Left ventricle myocardium inferior (tissue), 1 donor: Measurements from ENCODE around the gene GLT8D2. TPM values are rescaled to one million over a fixed set of nuclear protein-coding genes. Genes with fewer than 3 reads are reported as not detected.

Experiments used
- DNase-seq: peaks from one replicate; pipeline ENCODE4 v3.0.0-alpha.2; 2020
- H3K27ac ChIP-seq: fragments of 200-600 bp; replicated peaks from 2 replicates; pipeline ENCODE4 v1.8.0; 2021
- H3K27me3 ChIP-seq: fragments of 200-600 bp; 2 replicates; pipeline ENCODE4 v1.8.0; 2021; ENCODE audit warnings: low read depth
- H3K36me3 ChIP-seq: fragments of 200-600 bp; 2 replicates; pipeline ENCODE4 v1.8.0; 2021
- H3K4me1 ChIP-seq: fragments of 200-600 bp; 2 replicates; pipeline ENCODE4 v1.8.0; 2021
- H3K4me3 ChIP-seq: fragments of 200-600 bp; 2 replicates; pipeline ENCODE4 v1.8.0; 2021; ENCODE audit warnings: mild to moderate bottlenecking, moderate library complexity
- H3K9me3 ChIP-seq: fragments of 200-600 bp; replicated peaks from 2 replicates; pipeline ENCODE4 v1.8.0; 2021
- intact Hi-C: fragments of 100-400 bp; cut with micrococcal nuclease; formaldehyde crosslinking; loops from one replicate; pipeline ENCODE4 v1.11.0; 2022
- total RNA-seq: library from RNA; stranded (reverse); fragmentation: NEBNext Ultra II Directional; extraction: Animal tissue kit (Norgen Biotek cat#: 25700); gene quantifications from one replicate; pipeline ENCODE4 v1.2.1, GENCODE V29; 2021
- TF ChIP-seq, protein P1 (sequence below): fragments of 200-600 bp; IDR thresholded peaks from 2 replicates; pipeline ENCODE4 v1.8.0; 2021; ENCODE audit warnings: antibody characterized with exemption, mild to moderate bottlenecking, borderline replicate concordance
- donor health status: DM: no; HTN: yes; CAD: no; lungs with severe emphysema.

Gene GLT8D2
- total RNA-seq, 1 donor from 2014 or later: 11.7 TPM

DNA sequence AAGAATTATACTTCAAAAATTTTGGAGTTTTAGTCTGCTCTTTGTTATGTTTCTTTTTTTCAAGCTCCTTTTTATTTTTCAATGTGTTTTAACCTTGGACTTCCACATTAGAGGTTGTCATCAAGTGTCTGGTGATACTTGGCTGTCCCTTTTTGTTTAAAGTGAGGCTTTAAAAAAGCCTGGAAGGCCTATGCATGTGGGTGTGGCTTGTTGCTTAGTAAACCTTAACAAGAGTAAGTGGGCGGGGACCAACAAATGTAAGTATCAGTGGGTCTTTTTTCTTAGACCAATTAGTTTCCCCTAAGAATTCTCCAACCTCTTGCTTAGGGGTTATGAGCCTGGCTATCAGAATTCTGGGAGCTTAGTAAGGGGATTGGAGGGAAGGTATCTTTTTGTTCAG is 40.7 kb upstream of the GLT8D2 start:
- Histone ChIP-seq H3K4me3 (no peak overlapping the region), H3K4me1 (no peaks in the 10 kb centered on the region), H3K36me3 (peaks cover 85% of the 10 kb centered on the region), H3K9me3 (no peaks in the 10 kb centered on the region), H3K27ac (no peak overlapping the region), H3K27me3 (no peaks in the 10 kb centered on the region)
- TF ChIP-seq, protein P1, sequence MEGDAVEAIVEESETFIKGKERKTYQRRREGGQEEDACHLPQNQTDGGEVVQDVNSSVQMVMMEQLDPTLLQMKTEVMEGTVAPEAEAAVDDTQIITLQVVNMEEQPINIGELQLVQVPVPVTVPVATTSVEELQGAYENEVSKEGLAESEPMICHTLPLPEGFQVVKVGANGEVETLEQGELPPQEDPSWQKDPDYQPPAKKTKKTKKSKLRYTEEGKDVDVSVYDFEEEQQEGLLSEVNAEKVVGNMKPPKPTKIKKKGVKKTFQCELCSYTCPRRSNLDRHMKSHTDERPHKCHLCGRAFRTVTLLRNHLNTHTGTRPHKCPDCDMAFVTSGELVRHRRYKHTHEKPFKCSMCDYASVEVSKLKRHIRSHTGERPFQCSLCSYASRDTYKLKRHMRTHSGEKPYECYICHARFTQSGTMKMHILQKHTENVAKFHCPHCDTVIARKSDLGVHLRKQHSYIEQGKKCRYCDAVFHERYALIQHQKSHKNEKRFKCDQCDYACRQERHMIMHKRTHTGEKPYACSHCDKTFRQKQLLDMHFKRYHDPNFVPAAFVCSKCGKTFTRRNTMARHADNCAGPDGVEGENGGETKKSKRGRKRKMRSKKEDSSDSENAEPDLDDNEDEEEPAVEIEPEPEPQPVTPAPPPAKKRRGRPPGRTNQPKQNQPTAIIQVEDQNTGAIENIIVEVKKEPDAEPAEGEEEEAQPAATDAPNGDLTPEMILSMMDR: no peak
- DNase-seq: no peak
- intact Hi-C loops: loop anchor here (5.0 kb wide), 1 partner anchor 153 kb away; no protein-coding TSS in a partner anchor

DNA sequence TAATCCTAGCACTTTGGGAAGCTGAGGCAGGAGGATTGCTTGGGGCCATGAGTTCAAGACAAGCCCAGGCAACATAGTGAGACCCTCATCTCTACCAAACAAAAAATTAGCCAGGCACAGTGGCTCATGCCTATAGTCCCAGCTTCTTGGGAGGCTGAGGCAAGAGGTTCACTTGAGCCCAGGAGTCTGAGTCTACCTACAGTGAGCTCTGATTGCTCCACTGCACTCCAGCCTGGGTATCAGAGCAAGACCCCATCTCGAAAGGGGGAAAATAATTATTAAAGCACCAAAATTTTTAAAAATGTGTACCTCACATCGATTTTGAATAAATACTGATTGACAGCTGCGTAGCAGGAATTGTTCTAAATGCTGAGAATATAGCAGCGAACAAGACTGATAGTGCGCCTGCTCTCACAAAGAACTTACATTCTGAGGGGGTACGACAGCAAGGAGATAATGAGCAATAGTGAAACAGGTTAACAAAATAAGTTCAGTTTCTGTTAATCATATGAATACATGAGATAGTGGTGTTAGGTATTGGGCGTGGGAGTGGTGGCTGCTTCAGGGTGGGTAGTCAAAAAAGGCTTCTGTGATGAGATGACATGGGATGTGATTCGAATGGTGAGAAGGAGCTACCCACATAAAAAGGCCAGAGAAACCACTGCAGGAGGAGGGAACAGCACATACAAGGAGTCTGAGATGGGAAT is 33.9 kb upstream of the GLT8D2 start:
- Histone ChIP-seq H3K27me3 (no peaks in the 10 kb centered on the region), H3K4me3 (no peak overlapping the region), H3K4me1 (peaks cover 18% of the 10 kb centered on the region), H3K9me3 (no peaks in the 10 kb centered on the region), H3K36me3 (peaks cover 78% of the 10 kb centered on the region), H3K27ac (no peak overlapping the region)
- DNase-seq: no peak
- TF ChIP-seq, protein P1: no peak
- intact Hi-C loops: no loop called here

DNA sequence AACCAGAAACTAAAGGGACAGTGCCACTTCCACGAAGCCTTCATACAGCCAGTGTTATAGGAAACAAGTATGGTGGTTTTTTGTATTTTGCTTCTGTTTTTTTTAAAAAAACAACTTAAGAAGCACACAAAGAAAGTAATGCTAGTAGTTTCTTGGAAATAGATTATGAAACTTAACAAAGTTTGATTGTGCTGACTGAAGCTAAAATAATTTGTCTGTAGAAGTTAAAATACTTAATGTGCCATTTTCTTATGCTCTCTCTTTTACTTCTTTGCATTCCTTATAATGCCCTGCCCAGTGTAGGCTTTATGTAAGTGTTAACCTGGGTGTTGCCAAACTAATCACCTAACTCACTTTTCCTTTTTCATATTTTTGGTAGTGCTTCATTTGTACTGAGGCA is 30.8 kb upstream of the GLT8D2 start:
- peaks cover 32% of the 10 kb centered on the region for H3K4me1 ChIP-seq
- H3K27me3 ChIP-seq: no peaks in the 10 kb centered on the region
- peaks cover 59% of the 10 kb centered on the region for H3K36me3 ChIP-seq
- DNase-seq: no peak
- H3K27ac ChIP-seq: no peak overlapping the region
- H3K9me3 ChIP-seq: no peaks in the 10 kb centered on the region
- TF ChIP-seq, protein P1: no peak
- H3K4me3 ChIP-seq: no peak overlapping the region
- intact Hi-C loops: no loop called here

DNA sequence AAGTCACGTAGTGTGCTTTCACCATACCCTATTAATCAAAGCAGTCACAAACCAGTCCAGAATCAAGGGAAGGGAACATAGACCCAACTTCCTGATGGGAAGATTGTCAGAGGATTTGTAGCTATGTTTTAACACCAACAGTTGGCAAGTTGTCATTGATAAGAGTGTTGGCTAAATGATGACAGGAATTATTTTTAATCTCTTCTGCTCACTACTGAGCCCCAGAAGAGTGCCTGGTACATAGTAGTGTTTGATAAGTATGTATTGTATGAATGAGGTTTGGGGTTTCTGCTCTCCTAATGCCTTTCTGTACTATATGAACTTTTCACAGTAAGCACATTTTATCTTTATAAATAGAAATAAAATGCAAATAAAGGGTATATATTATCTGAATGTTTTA is 29.0 kb upstream of the GLT8D2 start:
- Histone ChIP-seq H3K27me3 (no peaks in the 10 kb centered on the region), H3K4me1 (peaks cover 29% of the 10 kb centered on the region), H3K9me3 (no peaks in the 10 kb centered on the region), H3K27ac (no peak overlapping the region), H3K36me3 (peaks cover 47% of the 10 kb centered on the region), H3K4me3 (no peak overlapping the region)
- intact Hi-C loops: no loop called here
- TF ChIP-seq, protein P1: no peak
- no peak for DNase-seq

DNA sequence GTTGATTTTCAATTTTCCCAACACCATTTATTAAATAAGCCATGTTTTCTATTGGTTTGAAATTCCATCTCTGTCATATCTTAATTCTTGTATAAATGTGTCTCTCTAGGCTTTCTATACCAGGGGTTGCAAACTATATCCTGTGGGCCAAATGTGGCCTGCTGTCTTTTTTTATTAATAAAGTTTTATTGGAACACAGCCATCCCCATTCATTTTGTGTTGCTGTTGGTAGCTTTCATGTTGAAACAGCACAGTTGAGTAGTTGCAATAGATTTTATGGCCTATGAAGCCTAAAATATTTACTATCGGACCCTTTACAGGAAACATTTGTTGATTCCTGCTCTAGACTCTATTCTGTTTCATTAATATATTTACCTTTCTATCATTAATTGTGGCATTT is 23.7 kb upstream of the GLT8D2 start:
- DNase-seq: no peak
- Histone ChIP-seq H3K4me3 (no peak overlapping the region), H3K27me3 (no peaks in the 10 kb centered on the region), H3K9me3 (no peaks in the 10 kb centered on the region), H3K4me1 (peaks cover 12% of the 10 kb centered on the region), H3K36me3 (peaks cover 52% of the 10 kb centered on the region), H3K27ac (no peak overlapping the region)
- TF ChIP-seq, protein P1: no peak
- intact Hi-C loops: no loop called here
